ENCODE results near the gene EGR2. TPM values are rescaled to one million over a fixed set of nuclear protein-coding genes. Genes with fewer than 3 reads are reported as not detected.

Gene EGR2
- total and polyA plus RNA-seq, 10 of the 15 experiments (the other 5 are each of a cell fraction or from before 2014, with no cell fraction given), result 8.3 to 56.5 (median 16.2) TPM

DNA sequence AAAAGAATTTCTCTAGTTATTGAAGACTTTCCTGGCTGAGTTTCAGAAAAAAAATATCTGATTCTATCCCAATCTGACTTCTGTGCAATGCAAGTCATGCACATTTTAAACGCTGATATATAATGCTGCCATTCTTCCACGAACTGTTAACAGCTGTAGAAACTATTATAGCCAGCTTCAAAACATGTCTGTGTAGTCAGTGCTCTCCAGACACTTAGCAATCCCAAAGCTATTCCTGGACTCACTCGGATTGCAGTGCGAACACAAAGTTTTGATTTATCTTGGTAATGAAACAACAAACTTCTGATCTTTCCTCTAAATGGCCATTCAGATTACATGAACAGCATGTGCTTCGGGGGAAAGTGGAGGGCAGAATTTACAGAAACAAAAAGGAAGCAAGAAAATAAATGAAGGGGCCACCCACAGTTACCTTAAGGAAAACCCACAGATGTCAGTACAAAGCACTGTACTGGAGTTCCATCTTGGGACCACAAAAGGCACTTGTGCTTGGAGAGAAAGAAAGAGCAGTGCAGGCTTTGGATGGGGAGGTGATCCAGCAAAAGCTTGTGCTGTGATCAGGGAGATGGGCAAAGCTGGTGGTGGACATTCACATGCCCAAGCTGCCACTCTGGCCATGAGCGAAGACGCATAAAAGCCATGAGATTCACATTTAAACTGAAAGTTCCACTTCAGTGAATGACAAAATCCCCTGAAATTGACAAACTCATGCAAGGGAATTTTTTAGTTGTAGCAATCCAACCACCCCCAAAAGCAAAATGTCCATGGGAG is 43.8 kb downstream of the EGR2 start (continued):
- TF ChIP-seq BHLHE40 (IDR thresholded peaks at IDR 0.05; ENCODE audit: borderline replicate concordance in 1 of 2, low read depth in 2 of 2, low read length in 1 of 2) (no peak), TAF1 (IDR thresholded peaks at IDR 0.05; ENCODE audit: borderline replicate concordance, low read depth, low read length) (no peak), BCL11A (IDR thresholded peaks at IDR 0.05; ENCODE audit: low read depth, low read length) (no peak), LARP7 (IDR thresholded peaks at IDR 0.05) (no peak), NR2C2 (IDR thresholded peaks at IDR 0.05; ENCODE audit: borderline replicate concordance, control insufficient read depth, insufficient read length, low read depth) (no peak), CHD1 (IDR thresholded peaks at IDR 0.05; ENCODE audit: low read depth, low read length) (no peak), MTA3 (IDR thresholded peaks at IDR 0.05; ENCODE audit: borderline replicate concordance, low read length) (no peak; the same call in none of the 2 replicates), SMAD1 (IDR thresholded peaks at IDR 0.05; ENCODE audit: low read depth, partially characterized antibody) (no peak), WRNIP1 (IDR thresholded peaks at IDR 0.05; ENCODE audit: borderline replicate concordance, low read depth, low read length) (no peak), CHD4 (IDR thresholded peaks at IDR 0.05) (no peak), RBBP5 (conservative IDR thresholded peaks at IDR 0.05) (no peak), JUNB (IDR thresholded peaks at IDR 0.05) (no peak), POLR2AphosphoS2 (IDR thresholded peaks at IDR 0.05; ENCODE audit: low read depth, low read length) (no peak), RCOR1 (conservative IDR thresholded peaks at IDR 0.05; ENCODE audit: low read depth, low read length) (no peak), RAD21 (IDR thresholded peaks at IDR 0.05; ENCODE audit: insufficient read depth, low read depth, low read length) (no peak), YY1 (IDR thresholded peaks at IDR 0.05; ENCODE audit: low read depth, low read length) (peak; percentile 38; the same call in 1 of the 2 replicates), FOXK2 (IDR thresholded peaks at IDR 0.05) (no peak), STAT3 (IDR thresholded peaks at IDR 0.05; ENCODE audit: low read depth, low read length) (no peak), SIX5 (IDR thresholded peaks at IDR 0.05; ENCODE audit: low read depth, low read length, severe bottlenecking) (no peak), POU2F2 (IDR thresholded peaks at IDR 0.05; ENCODE audit: borderline replicate concordance, low read depth, low read length) (no peak), SRF (IDR thresholded peaks at IDR 0.05; ENCODE audit: low read depth in 2 of 2, low read length in 2 of 2) (no peak), POLR2A (IDR thresholded peaks at IDR 0.05; ENCODE audit: low read depth, low read length) (no peak), ZBED1 (IDR thresholded peaks at IDR 0.05; ENCODE audit: borderline replicate concordance) (no peak)

Data from GM12878 (cell line).